Measurements from ENCODE around the gene RNF214.

The RNF214 gene

GRCh38 chr11:117221775-117222517, 10.5 kb upstream of the RNF214 start:
- no peaks in the 10 kb centered on the region for H3K27me3 ChIP-seq (replicated peaks)
- DNase-seq = no peak
- H3K27ac ChIP-seq = no peak overlapping the region
- no peak overlapping the region for H3K4me3 ChIP-seq (ENCODE audit: low read depth, low read length)
- H3K36me3 ChIP-seq (replicated peaks) = peaks cover 38% of the 10 kb centered on the region
- TF ChIP-seq CTCF (IDR thresholded peaks at IDR 0.05; ENCODE audit: low read depth, low read length, missing control alignments) = no peak
- in situ Hi-C loops (cut with HindIII; ENCODE audit: low pct_ligation_motif_present, low sequenced_read_pairs) = no loop called here

- Histone ChIP-seq H3K27me3 (replicated peaks) (no peaks in the 10 kb centered on the region), H3K36me3 (replicated peaks) (peaks cover 50% of the 10 kb centered on the region), H3K27ac (no peak overlapping the region), H3K4me3 (ENCODE audit: low read depth, low read length) (no peak overlapping the region)
- in situ Hi-C loops (cut with HindIII; ENCODE audit: low pct_ligation_motif_present, low sequenced_read_pairs) = no loop called here
- TF ChIP-seq CTCF (IDR thresholded peaks at IDR 0.05; ENCODE audit: low read depth, low read length, missing control alignments) = no peak
- no peak for DNase-seq
Observed at GRCh38 chr11:117222991-117223740, 9.3 kb upstream of the RNF214 start.

- Histone ChIP-seq H3K36me3 (replicated peaks) (peaks cover 51% of the 10 kb centered on the region), H3K27me3 (replicated peaks) (no peaks in the 10 kb centered on the region), H3K4me3 (ENCODE audit: low read depth, low read length) (no peak overlapping the region), H3K27ac (no peak overlapping the region)
- no peak for DNase-seq
- in situ Hi-C loops (cut with HindIII; ENCODE audit: low pct_ligation_motif_present, low sequenced_read_pairs) = no loop called here
- TF ChIP-seq CTCF (IDR thresholded peaks at IDR 0.05; ENCODE audit: low read depth, low read length, missing control alignments) = no peak
Observed at GRCh38 chr11:117223741-117224689, 8.5 kb upstream of the RNF214 start.

GRCh38 chr11:117225553-117226170, 6.8 kb upstream of the RNF214 start:
- no peak for DNase-seq
- in situ Hi-C loops (cut with HindIII; ENCODE audit: low pct_ligation_motif_present, low sequenced_read_pairs) = no loop called here
- Histone ChIP-seq H3K27ac (no peak overlapping the region), H3K27me3 (replicated peaks) (no peaks in the 10 kb centered on the region), H3K36me3 (replicated peaks) (peaks cover 50% of the 10 kb centered on the region), H3K4me3 (ENCODE audit: low read depth, low read length) (no peak overlapping the region)
- TF ChIP-seq CTCF (IDR thresholded peaks at IDR 0.05; ENCODE audit: low read depth, low read length, missing control alignments) = no peak

Measured in brain microvascular endothelial cell (primary cell).